Ishikawa (cell line): ENCODE data around the gene NDUFAF2.

Experiments
- CEBPB ChIP-seq: IDR thresholded peaks from 2 replicates; pipeline ENCODE4 v1.6.1; 2012
- CREB1 ChIP-seq: IDR thresholded peaks from 2 replicates; pipeline ENCODE4 v1.6.1; 2012; ENCODE audit warnings: low read depth
- EGR1 ChIP-seq: IDR thresholded peaks from 2 replicates; pipeline ENCODE4 v1.6.1; 2012
- EP300 ChIP-seq: IDR thresholded peaks from 2 replicates; pipeline ENCODE4 v1.6.1; 2012; ENCODE audit warnings: borderline replicate concordance
- FOXM1 ChIP-seq: IDR thresholded peaks from 2 replicates; pipeline ENCODE4 v1.6.1; 2012; ENCODE audit warnings: low read depth, borderline replicate concordance
- NFIC ChIP-seq: IDR thresholded peaks from 2 replicates; pipeline ENCODE4 v1.6.1; 2012
- RAD21 ChIP-seq: IDR thresholded peaks from 2 replicates; pipeline ENCODE4 v1.6.1; 2012; ENCODE audit warnings: low read depth
- TAF1 ChIP-seq: IDR thresholded peaks from 2 replicates; pipeline ENCODE4 v1.6.1; 2012; ENCODE audit warnings: low read depth, mild to moderate bottlenecking
- TCF12 ChIP-seq: IDR thresholded peaks from 2 replicates; pipeline ENCODE4 v1.6.1; 2012; ENCODE audit warnings: low read depth
- TEAD4 ChIP-seq: IDR thresholded peaks from 2 replicates; pipeline ENCODE4 v1.6.1; 2012
- YY1 ChIP-seq: IDR thresholded peaks from 2 replicates; pipeline ENCODE4 v1.6.1; 2012; ENCODE audit warnings: low read depth
- ZBTB7A ChIP-seq: IDR thresholded peaks from 2 replicates; pipeline ENCODE4 v1.6.1; 2012; ENCODE audit warnings: low read depth
- TF ChIP-seq, protein P1 (sequence below): IDR thresholded peaks from 2 replicates; pipeline ENCODE4 v1.6.1; 2012; ENCODE audit warnings: low read depth, mild to moderate bottlenecking
- TF ChIP-seq, protein P2 (sequence below): IDR thresholded peaks from 2 replicates; pipeline ENCODE4 v1.6.1; 2012
- TF ChIP-seq, protein P3 (sequence below): IDR thresholded peaks from 2 replicates; pipeline ENCODE4 v1.6.1; 2012

The NDUFAF2 gene

DNA sequence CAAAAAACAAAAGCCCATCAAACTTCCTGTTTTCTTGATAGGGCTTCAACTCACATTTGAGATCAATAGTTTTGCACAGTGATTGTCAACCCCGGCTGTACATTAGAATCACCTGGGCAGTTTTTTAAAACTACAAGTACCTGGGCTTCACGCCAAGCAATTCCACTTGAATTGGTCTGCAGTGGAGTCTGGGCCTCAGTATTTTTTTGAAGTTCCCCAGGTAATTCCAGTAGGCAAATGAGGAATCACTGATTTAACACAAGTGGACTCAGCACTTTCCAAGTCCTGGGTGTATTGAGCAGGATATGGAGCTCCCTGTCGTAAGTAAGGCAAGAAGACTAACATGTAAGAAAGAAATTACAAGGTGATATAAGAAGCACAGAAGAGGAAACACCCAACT is 232.1 kb downstream of the NDUFAF2 start:
- TF ChIP-seq, protein P1, sequence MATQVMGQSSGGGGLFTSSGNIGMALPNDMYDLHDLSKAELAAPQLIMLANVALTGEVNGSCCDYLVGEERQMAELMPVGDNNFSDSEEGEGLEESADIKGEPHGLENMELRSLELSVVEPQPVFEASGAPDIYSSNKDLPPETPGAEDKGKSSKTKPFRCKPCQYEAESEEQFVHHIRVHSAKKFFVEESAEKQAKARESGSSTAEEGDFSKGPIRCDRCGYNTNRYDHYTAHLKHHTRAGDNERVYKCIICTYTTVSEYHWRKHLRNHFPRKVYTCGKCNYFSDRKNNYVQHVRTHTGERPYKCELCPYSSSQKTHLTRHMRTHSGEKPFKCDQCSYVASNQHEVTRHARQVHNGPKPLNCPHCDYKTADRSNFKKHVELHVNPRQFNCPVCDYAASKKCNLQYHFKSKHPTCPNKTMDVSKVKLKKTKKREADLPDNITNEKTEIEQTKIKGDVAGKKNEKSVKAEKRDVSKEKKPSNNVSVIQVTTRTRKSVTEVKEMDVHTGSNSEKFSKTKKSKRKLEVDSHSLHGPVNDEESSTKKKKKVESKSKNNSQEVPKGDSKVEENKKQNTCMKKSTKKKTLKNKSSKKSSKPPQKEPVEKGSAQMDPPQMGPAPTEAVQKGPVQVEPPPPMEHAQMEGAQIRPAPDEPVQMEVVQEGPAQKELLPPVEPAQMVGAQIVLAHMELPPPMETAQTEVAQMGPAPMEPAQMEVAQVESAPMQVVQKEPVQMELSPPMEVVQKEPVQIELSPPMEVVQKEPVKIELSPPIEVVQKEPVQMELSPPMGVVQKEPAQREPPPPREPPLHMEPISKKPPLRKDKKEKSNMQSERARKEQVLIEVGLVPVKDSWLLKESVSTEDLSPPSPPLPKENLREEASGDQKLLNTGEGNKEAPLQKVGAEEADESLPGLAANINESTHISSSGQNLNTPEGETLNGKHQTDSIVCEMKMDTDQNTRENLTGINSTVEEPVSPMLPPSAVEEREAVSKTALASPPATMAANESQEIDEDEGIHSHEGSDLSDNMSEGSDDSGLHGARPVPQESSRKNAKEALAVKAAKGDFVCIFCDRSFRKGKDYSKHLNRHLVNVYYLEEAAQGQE, result no peak
- TF ChIP-seq NFIC (no peak), YY1 (no peak)
- TF ChIP-seq, protein P2, sequence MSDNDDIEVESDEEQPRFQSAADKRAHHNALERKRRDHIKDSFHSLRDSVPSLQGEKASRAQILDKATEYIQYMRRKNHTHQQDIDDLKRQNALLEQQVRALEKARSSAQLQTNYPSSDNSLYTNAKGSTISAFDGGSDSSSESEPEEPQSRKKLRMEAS, result no peak

DNA sequence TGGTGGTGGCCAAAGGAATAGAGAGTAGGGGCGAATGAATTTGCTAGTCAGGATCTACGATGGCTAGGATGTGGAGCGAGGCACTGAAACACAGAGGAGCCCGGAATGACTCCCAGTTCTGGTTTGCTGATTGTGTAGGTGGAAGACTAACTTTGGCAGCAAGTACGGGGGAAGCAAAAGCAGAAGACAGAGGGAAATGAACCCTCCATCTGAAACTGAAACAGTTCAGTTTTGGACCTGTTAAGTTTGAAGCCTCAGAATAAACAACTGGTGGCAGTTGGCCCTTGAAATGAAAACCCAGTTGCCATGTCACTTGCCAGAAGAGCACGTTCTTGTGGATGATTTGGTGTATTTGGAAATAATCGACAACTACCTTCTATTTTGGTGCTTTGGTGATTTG is 232.7 kb downstream of the NDUFAF2 start:
- TF ChIP-seq, protein P1, result no peak
- TF ChIP-seq FOXM1 (no peak), YY1 (no peak), TCF12 (no peak), TAF1 (no peak), CEBPB (no peak), ZBTB7A (no peak), NFIC (no peak), EGR1 (no peak), CREB1 (no peak), TEAD4 (no peak), EP300 (no peak), RAD21 (no peak)
- TF ChIP-seq, protein P2, result no peak
- TF ChIP-seq, protein P3, sequence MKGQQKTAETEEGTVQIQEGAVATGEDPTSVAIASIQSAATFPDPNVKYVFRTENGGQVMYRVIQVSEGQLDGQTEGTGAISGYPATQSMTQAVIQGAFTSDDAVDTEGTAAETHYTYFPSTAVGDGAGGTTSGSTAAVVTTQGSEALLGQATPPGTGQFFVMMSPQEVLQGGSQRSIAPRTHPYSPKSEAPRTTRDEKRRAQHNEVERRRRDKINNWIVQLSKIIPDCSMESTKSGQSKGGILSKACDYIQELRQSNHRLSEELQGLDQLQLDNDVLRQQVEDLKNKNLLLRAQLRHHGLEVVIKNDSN, result no peak

DNA sequence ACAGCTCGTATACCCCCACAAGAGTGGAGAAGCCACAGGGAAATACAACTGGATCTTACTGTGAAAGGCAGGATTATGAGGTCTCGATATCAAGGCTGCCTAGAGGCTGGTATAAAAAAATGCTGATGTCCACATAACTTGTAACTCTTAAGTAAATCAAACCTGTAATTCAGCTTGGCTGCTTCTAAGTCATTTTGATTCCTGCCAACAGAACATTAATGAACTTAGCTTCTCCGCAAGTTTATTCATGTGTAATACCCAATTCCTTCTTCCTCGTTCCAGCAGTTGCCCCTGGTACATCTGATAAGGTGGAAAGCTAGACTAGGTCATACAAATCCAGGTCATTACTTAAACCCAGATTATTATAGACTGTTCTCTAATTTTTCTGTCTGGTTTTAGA is 233.7 kb downstream of the NDUFAF2 start:
- TF ChIP-seq, protein P3, result no peak
- TF ChIP-seq, protein P2, result no peak

DNA sequence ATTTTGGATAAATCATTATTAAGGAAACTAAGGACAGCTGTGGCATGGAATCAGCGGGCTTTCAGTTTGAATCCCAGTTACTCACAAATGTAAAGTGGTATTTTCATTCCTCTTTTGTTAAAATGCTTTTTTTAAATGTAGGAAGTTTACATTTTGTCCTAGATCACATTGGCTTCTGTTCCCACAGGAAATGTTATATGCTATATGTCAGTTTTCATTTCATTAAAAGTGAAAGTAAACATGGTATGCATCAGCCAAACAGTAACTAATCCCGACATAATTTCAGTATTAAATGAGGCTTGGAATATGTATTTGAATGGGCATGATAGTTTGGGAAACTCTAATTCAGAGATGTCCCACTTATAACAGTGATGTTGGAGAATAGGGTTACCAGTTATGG is 235.9 kb downstream of the NDUFAF2 start:
- TF ChIP-seq EGR1, result no peak
- no peak for TF ChIP-seq FOXM1
- no peak for TF ChIP-seq TEAD4
- TF ChIP-seq RAD21, result no peak
- TF ChIP-seq, protein P1, result no peak
- no peak for TF ChIP-seq TCF12
- TF ChIP-seq ZBTB7A, result no peak
- no peak for TF ChIP-seq YY1
- no peak for TF ChIP-seq NFIC
- TF ChIP-seq EP300, result no peak
- TF ChIP-seq CEBPB, result no peak
- TF ChIP-seq CREB1, result no peak
- no peak for TF ChIP-seq TAF1

DNA sequence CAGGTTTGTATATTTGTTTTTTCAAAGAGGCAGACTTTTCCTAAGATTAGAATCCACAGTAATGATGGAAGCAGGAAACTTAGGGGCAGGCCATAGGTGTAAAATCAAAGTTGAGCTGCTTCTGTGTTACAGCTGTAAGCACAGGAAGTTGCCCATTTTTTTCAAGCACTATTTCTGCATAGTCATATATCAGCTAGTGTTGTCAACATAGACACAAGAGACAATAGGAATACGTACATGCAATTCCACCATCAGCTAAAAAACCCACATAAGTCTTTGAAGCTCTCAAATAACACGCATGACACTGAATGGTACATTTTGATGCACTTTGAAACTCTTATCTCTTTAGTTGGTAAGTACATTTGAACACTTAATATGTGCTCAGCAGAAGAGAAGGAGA is 237.4 kb downstream of the NDUFAF2 start:
- TF ChIP-seq EP300, result no peak
- TF ChIP-seq TAF1, result no peak
- no peak for TF ChIP-seq NFIC
- no peak for TF ChIP-seq CREB1
- TF ChIP-seq, protein P2, result no peak
- TF ChIP-seq RAD21, result no peak
- no peak for TF ChIP-seq TEAD4
